MCF 10A (cell line): ENCODE measurements around the gene ZHX3. TPM values are rescaled to one million over a fixed set of nuclear protein-coding genes. Genes with fewer than 3 reads are reported as not detected.

Experiments
- BruUV-seq: library from RNA; stranded (reverse); fragments of 400-500 nt; replicated peaks from 2 replicates; lab custom pipeline; 2021; lab: Mats Ljungman, UMichigan
- CTCF ChIA-PET: fragments of 300-600 bp; sonication (Branson Sonifier 250); formaldehyde crosslinking; extraction: SDS; loops from one replicate; lab custom pipeline; 2021; ENCODE audit warnings: antibody characterized with exemption, inconsistent platforms; lab: Yijun Ruan, JAX
- POLR2A ChIA-PET: fragments of 300-600, 350-650 bp; sonication (Branson Sonifier 250); formaldehyde crosslinking; extraction: SDS; loops from one replicate; lab custom pipeline; 2020; ENCODE audit warnings: antibody characterized with exemption, inconsistent platforms; lab: Yijun Ruan, JAX
- DNase-seq: peaks from one replicate; pipeline ENCODE4 v3.0.0-alpha.2; 2018; ENCODE audit not compliant: unreplicated experiment
- H3K27ac Mint-ChIP-seq: one replicate; pipeline ENCODE4 v1.8.0; 2022; ENCODE audit warnings: mild to moderate bottlenecking, low read depth, mixed read lengths; ENCODE audit not compliant: unreplicated experiment
- H3K27me3 Mint-ChIP-seq: one replicate; pipeline ENCODE4 v1.8.0; 2022; ENCODE audit warnings: mixed read lengths; ENCODE audit not compliant: insufficient read depth, unreplicated experiment
- H3K36me3 Mint-ChIP-seq: one replicate; pipeline ENCODE4 v1.8.0; 2022; ENCODE audit warnings: mild to moderate bottlenecking, moderate library complexity, mixed read lengths; ENCODE audit not compliant: insufficient read depth, unreplicated experiment
- H3K4me1 Mint-ChIP-seq: one replicate; pipeline ENCODE4 v1.8.0; 2022; ENCODE audit warnings: mixed read lengths; ENCODE audit not compliant: insufficient read depth, unreplicated experiment
- H3K4me3 Mint-ChIP-seq: one replicate; pipeline ENCODE4 v1.8.0; 2022; ENCODE audit warnings: mild to moderate bottlenecking, moderate library complexity, mixed read lengths; ENCODE audit not compliant: unreplicated experiment
- H3K9me3 Mint-ChIP-seq: one replicate; pipeline ENCODE4 v1.8.0; 2022; ENCODE audit warnings: mixed read lengths; ENCODE audit not compliant: unreplicated experiment
- CTCF ChIP-seq: fragments of 200-600 bp; IDR thresholded peaks from one replicate; pipeline ENCODE4 v1.8.0; 2022; ENCODE audit warnings: antibody characterized with exemption, mild to moderate bottlenecking; ENCODE audit not compliant: unreplicated experiment
- intact Hi-C: fragments of 100-400 bp; cut with micrococcal nuclease; formaldehyde crosslinking; loops from 2 replicates; pipeline ENCODE4 v1.14.1; 2022
- total RNA-seq: library from RNA; stranded (reverse); gene quantifications from 2 replicates; pipeline ENCODE4 v1.2.3, GENCODE V29; 2022

The ZHX3 gene
- total RNA-seq, 1 experiment from 2014 or later: 34.1 TPM

- CTCF ChIA-PET: interaction anchor here (0.7 to 6.8 kb wide), 4 partner anchors 23 to 88 kb away, joined by 4 to 44 read pairs (median 7); no protein-coding TSS in a partner anchor
- peaks cover 10% of the 10 kb centered on the region for H3K4me1 Mint-ChIP-seq
- intact Hi-C loops: no loop called here
- no peak overlapping the region for H3K27ac Mint-ChIP-seq
- H3K9me3 Mint-ChIP-seq: peaks cover 7% of the 10 kb centered on the region
- no peak overlapping the region for H3K4me3 Mint-ChIP-seq
- no peak for TF ChIP-seq CTCF
- H3K27me3 Mint-ChIP-seq: no peaks in the 10 kb centered on the region
- H3K36me3 Mint-ChIP-seq: peaks cover 8% of the 10 kb centered on the region
- BruUV-seq: no TSS peak
- POLR2A ChIA-PET: interaction anchor here (0.7 kb wide), 1 partner anchor 86 kb away, joined by 3 read pairs; no protein-coding TSS in a partner anchor
- no peak for DNase-seq
Measured at GRCh38 chr20:41222296-41222695, 95.2 kb downstream of the ZHX3 start.

- intact Hi-C loops: no loop called here
- no peak for DNase-seq
- H3K4me1 Mint-ChIP-seq: peaks cover 10% of the 10 kb centered on the region
- no peak for TF ChIP-seq CTCF
- H3K27me3 Mint-ChIP-seq: no peaks in the 10 kb centered on the region
- H3K27ac Mint-ChIP-seq: peak overlapping the region; percentile 69
- POLR2A ChIA-PET: interaction anchor here (0.7 kb wide), 1 partner anchor 85 kb away, joined by 3 read pairs; no protein-coding TSS in a partner anchor
- peaks cover 8% of the 10 kb centered on the region for H3K36me3 Mint-ChIP-seq
- H3K9me3 Mint-ChIP-seq: peaks cover 7% of the 10 kb centered on the region
- H3K4me3 Mint-ChIP-seq: no peak overlapping the region
- CTCF ChIA-PET: interaction anchor here (6.8 kb wide), 1 partner anchor 49 kb away, joined by 44 read pairs; no protein-coding TSS in a partner anchor
- no TSS peak for BruUV-seq
Measured at GRCh38 chr20:41221614-41222218, 95.8 kb downstream of the ZHX3 start.

- peaks cover 10% of the 10 kb centered on the region for H3K4me1 Mint-ChIP-seq
- CTCF ChIA-PET: interaction anchor here (0.7 to 4.0 kb wide), 6 partner anchors 12 to 256 kb away, joined by 3 to 37 read pairs (median 6); partner anchors contain the start of gene LPIN3
- H3K4me3 Mint-ChIP-seq: no peak overlapping the region
- no peak for DNase-seq
- no peaks in the 10 kb centered on the region for H3K9me3 Mint-ChIP-seq
- peaks cover 8% of the 10 kb centered on the region for H3K36me3 Mint-ChIP-seq
- no TSS peak for BruUV-seq
- no peaks in the 10 kb centered on the region for H3K27me3 Mint-ChIP-seq
- intact Hi-C loops: no loop called here
- TF ChIP-seq CTCF: no peak
- POLR2A ChIA-PET: interaction anchor here (0.5 to 2.4 kb wide), 7 partner anchors 12 to 937 kb away, joined by 3 to 7 read pairs (median 3); no protein-coding TSS in a partner anchor
- H3K27ac Mint-ChIP-seq: peak overlapping the region; percentile 31
Measured at GRCh38 chr20:41219824-41220223, 97.7 kb downstream of the ZHX3 start.

- ChIA-PET POLR2A (interaction anchor here (0.6 to 2.4 kb wide), 5 partner anchors 13 to 93 kb away, joined by 3 to 7 read pairs (median 4); no protein-coding TSS in a partner anchor), CTCF (interaction anchor here (0.6 to 4.0 kb wide), 10 partner anchors 13 to 122 kb away, joined by 3 to 37 read pairs (median 4); partner anchors contain the start of gene LPIN3)
- Mint-ChIP-seq H3K27me3 (no peaks in the 10 kb centered on the region), H3K9me3 (no peaks in the 10 kb centered on the region), H3K4me3 (no peak overlapping the region), H3K36me3 (peaks cover 7% of the 10 kb centered on the region), H3K27ac (no peak overlapping the region), H3K4me1 (peaks cover 13% of the 10 kb centered on the region)
- DNase-seq: no peak
- no peak for TF ChIP-seq CTCF
- BruUV-seq: no TSS peak
- intact Hi-C loops: no loop called here
Measured at GRCh38 chr20:41218466-41218865, 99.1 kb downstream of the ZHX3 start.
